HCT116 (cell line): ENCODE results near the gene ATF5. TPM values are rescaled to one million over a fixed set of nuclear protein-coding genes. Genes with fewer than 3 reads are reported as not detected.

Source experiments
- ATAC-seq: fragments of 200-7000 bp; cut with Tn5 transposase; 2 replicates; pipeline ENCODE4 v1.9.1; 2020; ENCODE audit warnings: mild to moderate bottlenecking, moderate library complexity
- BruUV-seq: library from RNA; stranded (reverse); fragments of 400-500 nt; replicated peaks from 2 replicates; lab custom pipeline; 2021; lab: Mats Ljungman, UMichigan
- CTCF ChIA-PET: fragments of 300-600 bp; sonication (Branson Sonifier 250); formaldehyde crosslinking; loops from one replicate; lab custom pipeline; 2021; ENCODE audit warnings: antibody characterized with exemption; lab: Charles Lee
- POLR2A ChIA-PET: fragments of 300-600, 350-600 bp; sonication (Branson Sonifier 250); formaldehyde crosslinking; loops from one replicate; lab custom pipeline; 2021; ENCODE audit warnings: antibody characterized with exemption; lab: Charles Lee
- RAD21 ChIA-PET, 2 experiments: fragments of 300-600 bp; sonication (Branson Sonifier 250); formaldehyde crosslinking; loops; one replicate each; lab custom pipeline; 2023; ENCODE audit warnings: low total read pairs in 2 of 2; ENCODE audit not compliant: uncharacterized antibody in 2 of 2, unreplicated experiment in 2 of 2, low non-redundant PET in 1 of 2; lab: Charles Lee
- DNase-seq: peaks from one replicate; pipeline ENCODE4 v3.0.0-alpha.2; 2010; ENCODE audit warnings: low read depth, low spot score
- H2AFZ ChIP-seq: fragments of 200-600 bp; shearing (Covaris generic), sonication (generic); 2 replicates; pipeline ENCODE4 v1.6.1; 2017; ENCODE audit warnings: low read depth, mixed run types, mixed read lengths, antibody characterized with exemption, low read length; ENCODE audit not compliant: poor library complexity, severe bottlenecking
- H3K27ac ChIP-seq: 2 replicates; pipeline ENCODE4 v1.5.1; 2012; ENCODE audit warnings: low read depth, low read length
- H3K27me3 ChIP-seq: fragments of 200-600 bp; sonication (generic); 2 replicates; pipeline ENCODE4 v1.6.1; 2016; ENCODE audit warnings: mixed run types, low read length, mixed read lengths; ENCODE audit not compliant: insufficient read depth
- H3K36me3 ChIP-seq, 2 experiments: fragments of 200-500 bp in 1 of 2; fragments of 200-600 bp in 1 of 2; sonication (Bioruptor generic) in 1 of 2; sonication (generic) in 1 of 2; 2 replicates each; pipeline versions ENCODE4 v1.5.1 to v1.6.1; 2014 to 2016; ENCODE audit warnings: low read length in 2 of 2, inconsistent platforms in 1 of 2, mixed read lengths in 1 of 2, mixed run types in 1 of 2; ENCODE audit not compliant: insufficient read depth in 2 of 2, control insufficient read depth in 1 of 2
- H3K4me1 ChIP-seq, 2 experiments: fragments of 200-600 bp in 1 of 2; sonication (generic) in 1 of 2; 2 replicates each; pipeline versions ENCODE4 v1.5.1 to v1.6.1; 2012 to 2017; ENCODE audit warnings: low read length in 2 of 2, inconsistent platforms in 1 of 2, mild to moderate bottlenecking in 1 of 2, mixed read lengths in 1 of 2, mixed run types in 1 of 2, moderate library complexity in 1 of 2; ENCODE audit not compliant: insufficient read depth in 2 of 2, control insufficient read depth in 1 of 2
- H3K4me2 ChIP-seq: fragments of 200-600 bp; sonication (generic); 2 replicates; pipeline ENCODE4 v1.6.1; 2017; ENCODE audit warnings: mixed run types, low read length, mixed read lengths
- H3K4me3 ChIP-seq, 2 experiments: fragments of 200-600 bp in 1 of 2; sonication (generic) in 1 of 2; replicated peaks in 1 of 2; 2 replicates each; pipeline ENCODE4 v1.5.1; 2011 to 2016; ENCODE audit warnings: low read length in 2 of 2, control low read depth in 1 of 2, low read depth in 1 of 2, mild to moderate bottlenecking in 1 of 2, mixed read lengths in 1 of 2, mixed run types in 1 of 2
- H3K79me2 ChIP-seq: fragments of 200-600 bp; sonication (generic); 2 replicates; pipeline ENCODE4 v1.6.1; 2017; ENCODE audit warnings: mild to moderate bottlenecking, mixed run types, low read length, moderate library complexity, mixed read lengths; ENCODE audit not compliant: insufficient read depth
- H3K9ac ChIP-seq: fragments of 200-600 bp; sonication (generic); 2 replicates; pipeline ENCODE4 v1.6.1; 2016; ENCODE audit warnings: low read length, mixed read lengths
- H3K9me2 ChIP-seq: fragments of 200-600 bp; sonication (generic), shearing (Covaris generic); 2 replicates; pipeline ENCODE4 v1.6.1; 2017; ENCODE audit warnings: mixed run types, mild to moderate bottlenecking, moderate library complexity; ENCODE audit not compliant: insufficient read depth
- H3K9me3 ChIP-seq, 2 experiments: fragments of 200-500 bp in 1 of 2; fragments of 200-600 bp in 1 of 2; sonication (Bioruptor generic) in 1 of 2; sonication (generic) in 1 of 2; 2 replicates each; pipeline ENCODE4 v1.6.1; 2014 to 2017; ENCODE audit warnings: low read length in 2 of 2, mixed read lengths in 2 of 2, inconsistent platforms in 1 of 2, low read depth in 1 of 2, mild to moderate bottlenecking in 1 of 2, mixed run types in 1 of 2, moderate library complexity in 1 of 2; ENCODE audit not compliant: control insufficient read depth in 1 of 2, insufficient read depth in 1 of 2
- H4K20me1 ChIP-seq: fragments of 200-600 bp; sonication (generic), shearing (Covaris generic); 2 replicates; pipeline ENCODE4 v1.6.1; 2017; ENCODE audit warnings: mixed run types, mild to moderate bottlenecking, moderate library complexity; ENCODE audit not compliant: insufficient read depth
- CEBPB ChIP-seq: IDR thresholded peaks from 2 replicates; pipeline ENCODE4 v1.6.1; 2012; ENCODE audit warnings: low read depth
- MAX ChIP-seq: IDR thresholded peaks from 2 replicates; pipeline ENCODE4 v1.6.1; 2012
- POLR2A ChIP-seq: IDR thresholded peaks from 2 replicates; pipeline ENCODE4 v1.7.0; 2011; ENCODE audit warnings: borderline replicate concordance; ENCODE audit not compliant: insufficient read depth, insufficient read length; ENCODE audit errors: extremely low read depth
- SIN3A ChIP-seq: IDR thresholded peaks from 2 replicates; pipeline ENCODE4 v1.6.1; 2012; ENCODE audit warnings: low read depth
- SP1 ChIP-seq: IDR thresholded peaks from 2 replicates; pipeline ENCODE4 v1.6.1; 2012; ENCODE audit warnings: low read depth
- TCF7L2 ChIP-seq: IDR thresholded peaks from 2 replicates; pipeline ENCODE4 v1.7.0; 2011; ENCODE audit warnings: borderline replicate concordance, inconsistent platforms; ENCODE audit not compliant: insufficient read depth, insufficient read length; ENCODE audit errors: extremely low read depth
- ZNF274 ChIP-seq: fragments of 200-500 bp; sonication (Bioruptor generic); IDR thresholded peaks from 2 replicates; pipeline ENCODE4 v1.6.1; 2014; ENCODE audit warnings: mild to moderate bottlenecking, low read depth, low read length, inconsistent platforms
- intact Hi-C: fragments of 100-400 bp; cut with micrococcal nuclease; formaldehyde crosslinking; loops from 2 replicates; pipeline ENCODE4 v1.10.0; 2022
- total RNA-seq: library from RNA; stranded (reverse); gene quantifications from one replicate; pipeline ENCODE4 v1.2.1, GENCODE V29; 2021; ENCODE audit not compliant: unreplicated experiment
- TF ChIP-seq, protein P1 (sequence below): IDR thresholded peaks from 2 replicates; pipeline ENCODE4 v1.6.1; 2012; ENCODE audit warnings: low read depth
- TF ChIP-seq, protein P2 (sequence below): IDR thresholded peaks from 2 replicates; pipeline ENCODE4 v1.6.1; 2012
- TF ChIP-seq, protein P3 (sequence below), 3 experiments: fragments of 200-600 bp in 1 of 3; sonication (generic) in 1 of 3; IDR thresholded peaks in 2 of 3; conservative IDR thresholded peaks in 1 of 3; 2 replicates each; pipeline ENCODE4 v1.5.1; 2012 to 2017; ENCODE audit warnings: low read depth in 2 of 3, low read length in 2 of 3, antibody characterized with exemption in 1 of 3, borderline replicate concordance in 1 of 3, control low read depth in 1 of 3, mild to moderate bottlenecking in 1 of 3, mixed read lengths in 1 of 3, mixed run types in 1 of 3, moderate library complexity in 1 of 3; ENCODE audit not compliant: insufficient read depth in 1 of 3

Gene ATF5
- total RNA-seq, 1 experiment from 2014 or later = 28.2 TPM

DNA sequence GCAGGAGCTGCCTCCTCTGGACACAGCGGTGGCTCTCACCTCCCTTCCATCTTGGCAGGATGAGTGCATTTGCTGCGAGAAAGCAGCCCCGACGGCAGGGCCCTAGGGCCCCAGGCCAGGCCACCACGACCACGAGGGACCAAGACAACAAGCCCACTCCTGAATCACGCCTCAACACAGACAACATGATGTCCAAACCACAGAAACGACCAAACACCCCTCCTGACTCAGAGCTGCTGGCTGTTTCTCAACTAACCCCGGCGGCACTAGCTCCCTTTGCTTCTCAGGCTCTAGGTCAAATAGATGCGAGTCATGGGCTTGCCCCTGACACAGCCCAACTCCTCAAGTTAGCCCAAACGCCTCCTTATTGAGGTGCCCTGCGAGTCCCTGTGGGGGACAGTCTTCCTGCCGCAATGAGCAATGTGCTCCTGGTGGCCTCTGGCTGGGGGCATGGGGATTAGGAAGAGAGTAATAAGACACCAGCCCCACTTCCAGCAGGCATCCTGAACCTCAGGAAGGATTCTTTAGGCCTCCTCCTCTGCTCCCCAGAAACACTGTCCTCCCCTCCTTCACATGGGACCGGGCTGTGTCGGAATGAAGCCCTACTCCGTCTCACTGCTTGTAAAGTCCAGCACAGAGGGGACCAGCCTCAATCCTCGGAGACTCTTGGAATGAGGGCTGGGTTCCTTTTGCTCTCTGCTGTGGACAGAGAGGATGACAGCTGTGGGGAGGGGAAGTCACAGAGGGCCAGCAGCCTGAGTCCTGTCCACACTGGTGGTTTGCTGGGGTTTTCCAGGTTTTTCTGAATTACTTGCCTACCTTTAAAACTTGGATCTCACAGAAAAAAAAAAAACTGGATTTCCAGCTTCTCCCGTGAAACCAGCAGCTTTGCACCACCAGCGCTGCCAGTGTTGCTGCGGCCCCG is 6.9 kb upstream of the ATF5 start:
- peaks cover 7% of the 10 kb centered on the region; the same call in 1 of the 2 replicates for H4K20me1 ChIP-seq
- no peak overlapping the region for H3K9ac ChIP-seq
- intact Hi-C loops = no loop called here
- no peak overlapping the region for H3K4me2 ChIP-seq
- no peak overlapping the region for H2AFZ ChIP-seq
- TF ChIP-seq, protein P1, sequence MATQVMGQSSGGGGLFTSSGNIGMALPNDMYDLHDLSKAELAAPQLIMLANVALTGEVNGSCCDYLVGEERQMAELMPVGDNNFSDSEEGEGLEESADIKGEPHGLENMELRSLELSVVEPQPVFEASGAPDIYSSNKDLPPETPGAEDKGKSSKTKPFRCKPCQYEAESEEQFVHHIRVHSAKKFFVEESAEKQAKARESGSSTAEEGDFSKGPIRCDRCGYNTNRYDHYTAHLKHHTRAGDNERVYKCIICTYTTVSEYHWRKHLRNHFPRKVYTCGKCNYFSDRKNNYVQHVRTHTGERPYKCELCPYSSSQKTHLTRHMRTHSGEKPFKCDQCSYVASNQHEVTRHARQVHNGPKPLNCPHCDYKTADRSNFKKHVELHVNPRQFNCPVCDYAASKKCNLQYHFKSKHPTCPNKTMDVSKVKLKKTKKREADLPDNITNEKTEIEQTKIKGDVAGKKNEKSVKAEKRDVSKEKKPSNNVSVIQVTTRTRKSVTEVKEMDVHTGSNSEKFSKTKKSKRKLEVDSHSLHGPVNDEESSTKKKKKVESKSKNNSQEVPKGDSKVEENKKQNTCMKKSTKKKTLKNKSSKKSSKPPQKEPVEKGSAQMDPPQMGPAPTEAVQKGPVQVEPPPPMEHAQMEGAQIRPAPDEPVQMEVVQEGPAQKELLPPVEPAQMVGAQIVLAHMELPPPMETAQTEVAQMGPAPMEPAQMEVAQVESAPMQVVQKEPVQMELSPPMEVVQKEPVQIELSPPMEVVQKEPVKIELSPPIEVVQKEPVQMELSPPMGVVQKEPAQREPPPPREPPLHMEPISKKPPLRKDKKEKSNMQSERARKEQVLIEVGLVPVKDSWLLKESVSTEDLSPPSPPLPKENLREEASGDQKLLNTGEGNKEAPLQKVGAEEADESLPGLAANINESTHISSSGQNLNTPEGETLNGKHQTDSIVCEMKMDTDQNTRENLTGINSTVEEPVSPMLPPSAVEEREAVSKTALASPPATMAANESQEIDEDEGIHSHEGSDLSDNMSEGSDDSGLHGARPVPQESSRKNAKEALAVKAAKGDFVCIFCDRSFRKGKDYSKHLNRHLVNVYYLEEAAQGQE = no peak
- TF ChIP-seq SIN3A (no peak), MAX (no peak), SP1 (no peak), CEBPB (no peak), POLR2A (no peak), ZNF274 (no peak), TCF7L2 (no peak)
- TF ChIP-seq, protein P2, sequence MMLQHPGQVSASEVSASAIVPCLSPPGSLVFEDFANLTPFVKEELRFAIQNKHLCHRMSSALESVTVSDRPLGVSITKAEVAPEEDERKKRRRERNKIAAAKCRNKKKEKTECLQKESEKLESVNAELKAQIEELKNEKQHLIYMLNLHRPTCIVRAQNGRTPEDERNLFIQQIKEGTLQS = no peak
- TF ChIP-seq, protein P3, sequence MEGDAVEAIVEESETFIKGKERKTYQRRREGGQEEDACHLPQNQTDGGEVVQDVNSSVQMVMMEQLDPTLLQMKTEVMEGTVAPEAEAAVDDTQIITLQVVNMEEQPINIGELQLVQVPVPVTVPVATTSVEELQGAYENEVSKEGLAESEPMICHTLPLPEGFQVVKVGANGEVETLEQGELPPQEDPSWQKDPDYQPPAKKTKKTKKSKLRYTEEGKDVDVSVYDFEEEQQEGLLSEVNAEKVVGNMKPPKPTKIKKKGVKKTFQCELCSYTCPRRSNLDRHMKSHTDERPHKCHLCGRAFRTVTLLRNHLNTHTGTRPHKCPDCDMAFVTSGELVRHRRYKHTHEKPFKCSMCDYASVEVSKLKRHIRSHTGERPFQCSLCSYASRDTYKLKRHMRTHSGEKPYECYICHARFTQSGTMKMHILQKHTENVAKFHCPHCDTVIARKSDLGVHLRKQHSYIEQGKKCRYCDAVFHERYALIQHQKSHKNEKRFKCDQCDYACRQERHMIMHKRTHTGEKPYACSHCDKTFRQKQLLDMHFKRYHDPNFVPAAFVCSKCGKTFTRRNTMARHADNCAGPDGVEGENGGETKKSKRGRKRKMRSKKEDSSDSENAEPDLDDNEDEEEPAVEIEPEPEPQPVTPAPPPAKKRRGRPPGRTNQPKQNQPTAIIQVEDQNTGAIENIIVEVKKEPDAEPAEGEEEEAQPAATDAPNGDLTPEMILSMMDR (IDR thresholded peaks at IDR 0.05 in 2 of 3, conservative IDR thresholded peaks at IDR 0.05 in 1 of 3; ENCODE audit: borderline replicate concordance in 1 of 3, insufficient read depth in 1 of 3, low read depth in 2 of 3, low read length in 2 of 3) = no peak
- H3K9me3 ChIP-seq = no peaks in the 10 kb centered on the region
- H3K9me2 ChIP-seq = no peaks in the 10 kb centered on the region
- no TSS peak for BruUV-seq
- H3K79me2 ChIP-seq = peaks cover 98% of the 10 kb centered on the region
- H3K4me1 ChIP-seq = no peaks in the 10 kb centered on the region
- H3K36me3 ChIP-seq = peaks cover 28 to 45% of the 10 kb centered on the region in 2 experiments
- ChIA-PET RAD21 (no interaction called here), POLR2A (no interaction called here), CTCF (no interaction called here)
- ATAC-seq (no peak), DNase-seq (no peak)
- H3K27me3 ChIP-seq = no peaks in the 10 kb centered on the region
- no peak overlapping the region; the same call in 1 of the 2 replicates for H3K27ac ChIP-seq
- no peak overlapping the region for H3K4me3 ChIP-seq
